Endothelial cell of umbilical vein (primary cell): ENCODE results near the gene SP3. TPM values are rescaled to one million over a fixed set of nuclear protein-coding genes. Genes with fewer than 3 reads are reported as not detected.

ENCODE experiments used
- BruUV-seq: library from RNA; stranded (reverse); fragments of 400-500 nt; replicated peaks from 2 replicates; lab custom pipeline; 2021; lab: Mats Ljungman, UMichigan
- CTCF ChIA-PET: fragments of 300-600, 350-600 bp; sonication (Branson Sonifier 250); formaldehyde crosslinking; loops from one replicate; lab custom pipeline; 2021; ENCODE audit warnings: antibody characterized with exemption, inconsistent platforms; lab: Charles Lee
- POLR2A ChIA-PET: fragments of 300-600, 350-600 bp; sonication (Branson Sonifier 250); formaldehyde crosslinking; loops from one replicate; lab custom pipeline; 2021; ENCODE audit warnings: antibody characterized with exemption, inconsistent platforms; lab: Charles Lee
- DNase-seq: peaks from one replicate; pipeline ENCODE4 v3.0.0-alpha.2; 2011; ENCODE audit warnings: low read depth, low spot score
- FAIRE-seq: peaks from 2 replicates; lab custom pipeline; 2011; peaks lifted over from hg19 to GRCh38; lab: Jason Lieb, UNC
- H2AFZ ChIP-seq: 2 replicates; pipeline ENCODE4 v1.6.0; 2012; ENCODE audit warnings: low read depth, low read length, control low read depth, inconsistent platforms
- H3K27ac ChIP-seq: 2 replicates; pipeline ENCODE4 v1.5.1; 2011; ENCODE audit warnings: low read depth, mild to moderate bottlenecking, control low read depth, low read length, moderate library complexity; ENCODE audit not compliant: insufficient read depth
- H3K27me3 ChIP-seq, 2 experiments: 2 replicates each; pipeline versions ENCODE4 v1.6.0 to v1.6.1; 2011; ENCODE audit warnings: low read length in 2 of 2, mixed read lengths in 1 of 2; ENCODE audit not compliant: control insufficient read depth in 2 of 2, insufficient read depth in 2 of 2
- H3K36me3 ChIP-seq, 2 experiments: 2 replicates in 1 of 2; 3 replicates in 1 of 2; pipeline ENCODE4 v1.5.1; 2011; ENCODE audit warnings: low read length in 2 of 2, mild to moderate bottlenecking in 1 of 2, moderate library complexity in 1 of 2; ENCODE audit not compliant: control insufficient read depth in 2 of 2, insufficient read depth in 2 of 2; ENCODE audit errors: extremely low read depth in 1 of 2
- H3K4me1 ChIP-seq: 3 replicates; pipeline ENCODE4 v1.5.1; 2011; ENCODE audit warnings: mild to moderate bottlenecking, low read length; ENCODE audit not compliant: control insufficient read depth, insufficient read depth; ENCODE audit errors: extremely low read depth
- H3K4me2 ChIP-seq: 2 replicates; pipeline ENCODE4 v1.6.1; 2011; ENCODE audit warnings: low read length, control low read depth, mixed read lengths; ENCODE audit not compliant: insufficient read depth
- H3K4me3 ChIP-seq, 3 experiments: fragments of 200-600 bp in 1 of 3; sonication (generic), shearing (Covaris generic) in 1 of 3; replicated peaks in 1 of 3; 2 replicates each; pipeline ENCODE4 v1.5.1; 2011 to 2016; ENCODE audit warnings: control low read depth in 3 of 3, low read length in 3 of 3, mild to moderate bottlenecking in 2 of 3, inconsistent platforms in 1 of 3, low read depth in 1 of 3, moderate library complexity in 1 of 3; ENCODE audit not compliant: insufficient read depth in 1 of 3
- H3K79me2 ChIP-seq: 2 replicates; pipeline ENCODE4 v1.6.0; 2012; ENCODE audit warnings: low read length, inconsistent platforms; ENCODE audit not compliant: control insufficient read depth, insufficient read depth
- H3K9ac ChIP-seq: replicated peaks from 2 replicates; pipeline ENCODE3; 2011; ENCODE audit warnings: low read length, control low read depth; ENCODE audit not compliant: insufficient read depth; ENCODE audit errors: extremely low read depth
- H3K9me1 ChIP-seq: replicated peaks from 3 replicates; pipeline ENCODE4 v1.6.0; 2011; ENCODE audit warnings: mild to moderate bottlenecking, low read length; ENCODE audit not compliant: control insufficient read depth, insufficient read depth; ENCODE audit errors: extremely low read depth
- H3K9me3 ChIP-seq: replicated peaks from 2 replicates; pipeline ENCODE4 v1.5.1; 2012; ENCODE audit warnings: low read length, inconsistent platforms; ENCODE audit not compliant: control insufficient read depth, insufficient read depth
- H4K20me1 ChIP-seq: replicated peaks from 2 replicates; pipeline ENCODE3; 2011; ENCODE audit warnings: mild to moderate bottlenecking, low read length; ENCODE audit not compliant: control insufficient read depth, insufficient read depth; ENCODE audit errors: extremely low read depth
- CTCF ChIP-seq, 2 donors: IDR thresholded peaks; 1 replicate in 1 of 2; 2 replicates in 1 of 2; pipeline ENCODE4 v1.5.1; 2011; ENCODE audit warnings: low read length in 2 of 2, mild to moderate bottlenecking in 2 of 2, moderate library complexity in 2 of 2, control low read depth in 1 of 2, inconsistent platforms in 1 of 2, low read depth in 1 of 2; ENCODE audit not compliant: insufficient read depth in 1 of 2; ENCODE audit errors: extremely low read depth in 1 of 2
- EZH2 ChIP-seq: IDR thresholded peaks from 2 replicates; pipeline ENCODE4 v1.6.1; 2012; ENCODE audit warnings: borderline replicate concordance, low read depth, mild to moderate bottlenecking, moderate library complexity, low read length, inconsistent platforms; ENCODE audit not compliant: severe bottlenecking
- MYC ChIP-seq: IDR thresholded peaks from one replicate; pipeline ENCODE4 v1.6.1; 2011; ENCODE audit warnings: mild to moderate bottlenecking, low read depth, low read length
- POLR2A ChIP-seq: IDR thresholded peaks from 2 replicates; pipeline ENCODE4 v1.6.1; 2012; ENCODE audit warnings: low read depth, mild to moderate bottlenecking, control low read depth, low read length
- POLR2AphosphoS5 ChIP-seq: IDR thresholded peaks from 2 replicates; pipeline ENCODE4 v1.6.1; 2012; ENCODE audit warnings: low read depth, mild to moderate bottlenecking, control low read depth, low read length, moderate library complexity; ENCODE audit not compliant: insufficient read depth
- dilution Hi-C: fragments of 300-500 bp; cut with MboI; formaldehyde crosslinking; loops from one replicate; pipeline ENCODE4 v1.15.0; 2019; ENCODE audit warnings: low sequenced_read_pairs; ENCODE audit not compliant: extremely low pct_ligation_motif_present
- intact Hi-C: fragments of 100-400 bp; cut with micrococcal nuclease; formaldehyde crosslinking; loops from one replicate; pipeline ENCODE4 v1.10.0; 2022
- polyA plus RNA-seq, 4 experiments: library from polyadenylated mRNA; depleted of rRNA in 3 of 4; stranded (reverse) in 3 of 4; unstranded in 1 of 4; fragments of >200 nt; gene quantifications; 2 replicates each; pipeline versions ENCODE4 v1.2.1 to v1.2.3, GENCODE V29; 2011 to 2012; ENCODE audit warnings: missing spikeins in 1 of 4
- total RNA-seq: library from RNA; stranded (reverse); gene quantifications from 2 replicates; pipeline ENCODE4 v1.2.3, GENCODE V29; 2021

The SP3 gene
- total and polyA plus RNA-seq, 2 donors (not counting 3 experiments of a cell fraction or from before 2014, with no cell fraction given) = 23.9 to 59.0 TPM

DNA sequence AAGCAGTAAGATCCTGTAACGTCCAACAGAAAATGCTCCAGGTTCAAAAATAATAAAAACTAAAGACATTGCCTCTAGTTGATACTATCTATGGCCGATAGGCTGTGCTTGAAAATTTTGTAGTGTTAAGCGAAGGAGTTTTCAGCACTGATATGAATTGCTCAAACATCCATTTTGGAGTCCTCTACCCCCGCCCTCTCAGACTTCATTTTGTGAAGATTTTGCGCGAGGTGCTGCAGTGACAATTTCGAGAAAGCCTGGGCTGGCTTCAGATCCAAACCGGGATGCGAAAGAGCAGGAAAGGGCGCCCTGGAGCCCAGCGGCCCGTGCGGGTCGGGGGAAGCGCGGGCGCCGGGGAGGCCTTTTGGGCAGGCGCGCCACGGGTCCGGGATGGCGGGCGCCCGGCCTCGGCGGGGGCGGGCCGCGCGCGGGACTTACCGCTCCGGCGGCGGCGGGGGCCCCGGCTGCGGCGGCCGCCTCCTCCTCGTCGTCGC lies 1.8 kb downstream of the SP3 start:
- dilution Hi-C loops = no loop called here
- Histone ChIP-seq H3K79me2 (peaks cover 51% of the 10 kb centered on the region), H3K36me3 (no peaks in the 10 kb centered on the region), H3K9ac (peak overlapping the region; percentile 90), H3K4me2 (peak overlapping the region; percentile 84), H3K4me3 (peak overlapping the region; percentile 70 to 96 (median 87)), H2AFZ (peak overlapping the region; percentile 55), H3K27me3 (no peaks in the 10 kb centered on the region), H4K20me1 (no peaks in the 10 kb centered on the region), H3K9me3 (no peaks in the 10 kb centered on the region), H3K9me1 (no peaks in the 10 kb centered on the region), H3K27ac (peak overlapping the region; percentile 78), H3K4me1 (peaks cover 19% of the 10 kb centered on the region)
- no peak for TF ChIP-seq MYC
- TF ChIP-seq POLR2AphosphoS5 = no peak
- peak in 1 of 2 donors; percentile 12 for TF ChIP-seq CTCF (IDR thresholded peaks at IDR 0.05; ENCODE audit: extremely low read depth in 1 of 2, insufficient read depth in 1 of 2, low read depth in 1 of 2, low read length in 2 of 2)
- TF ChIP-seq POLR2A = no peak
- no peak for TF ChIP-seq EZH2
- intact Hi-C loops = loop anchor here (1.0 to 5.0 kb wide), 4 partner anchors 17 to 377 kb away; no protein-coding TSS in a partner anchor
- ChIA-PET POLR2A (interaction anchor here (0.6 kb wide), 1 partner anchor 492 kb away, joined by 3 read pairs; no protein-coding TSS in a partner anchor), CTCF (interaction anchor here (1.0 to 1.6 kb wide), 2 partner anchors 79 to 378 kb away, joined by 5 to 6 read pairs; no protein-coding TSS in a partner anchor)
- DNase-seq = peak; percentile 72
- FAIRE-seq = peak; percentile 55
- BruUV-seq = no TSS peak
